Measurements from ENCODE around the gene FBXO40. TPM values are rescaled to one million over a fixed set of nuclear protein-coding genes. Genes with fewer than 3 reads are reported as not detected.
A peak's percentile ranks its signal among the peaks of the same experiment; 100 is the strongest.

The FBXO40 gene
- total RNA-seq, 1 donor from 2014 or later = not detected

DNA sequence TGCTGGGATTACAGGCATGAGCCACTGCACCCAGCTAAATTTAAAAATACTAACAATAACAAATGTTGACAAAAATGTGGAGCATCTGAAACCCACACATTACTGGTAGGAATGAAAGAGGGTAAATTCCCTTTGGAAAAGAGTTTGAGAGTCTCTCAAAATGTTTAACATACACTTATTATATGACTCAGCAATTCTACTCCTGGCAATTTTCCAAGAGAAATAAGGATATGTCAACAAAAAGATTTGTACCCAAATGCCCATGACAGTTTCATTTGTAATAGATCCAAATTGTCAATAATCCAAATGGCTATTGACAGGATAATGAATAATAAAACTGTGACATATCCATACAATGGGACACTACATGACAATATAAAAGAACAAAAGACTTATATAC, 58.5 kb downstream of the FBXO40 start:
- H3K4me1 ChIP-seq = no peaks in the 10 kb centered on the region
- no peak for DNase-seq (ENCODE audit: extremely low spot score in 2 of 2)
- H3K4me3 ChIP-seq = no peak overlapping the region
- H3K27me3 ChIP-seq = no peaks in the 10 kb centered on the region
- no peak overlapping the region for H3K27ac ChIP-seq
- no peaks in the 10 kb centered on the region for H3K9me3 ChIP-seq
- H3K36me3 ChIP-seq = no peaks in the 10 kb centered on the region
- intact Hi-C loops (cut with DNase I) = no loop called here
- no peak for TF ChIP-seq POLR2AphosphoS5 (IDR thresholded peaks at IDR 0.05; ENCODE audit: insufficient read depth in 1 of 2, low read depth in 1 of 2)
- TF ChIP-seq, protein P1, sequence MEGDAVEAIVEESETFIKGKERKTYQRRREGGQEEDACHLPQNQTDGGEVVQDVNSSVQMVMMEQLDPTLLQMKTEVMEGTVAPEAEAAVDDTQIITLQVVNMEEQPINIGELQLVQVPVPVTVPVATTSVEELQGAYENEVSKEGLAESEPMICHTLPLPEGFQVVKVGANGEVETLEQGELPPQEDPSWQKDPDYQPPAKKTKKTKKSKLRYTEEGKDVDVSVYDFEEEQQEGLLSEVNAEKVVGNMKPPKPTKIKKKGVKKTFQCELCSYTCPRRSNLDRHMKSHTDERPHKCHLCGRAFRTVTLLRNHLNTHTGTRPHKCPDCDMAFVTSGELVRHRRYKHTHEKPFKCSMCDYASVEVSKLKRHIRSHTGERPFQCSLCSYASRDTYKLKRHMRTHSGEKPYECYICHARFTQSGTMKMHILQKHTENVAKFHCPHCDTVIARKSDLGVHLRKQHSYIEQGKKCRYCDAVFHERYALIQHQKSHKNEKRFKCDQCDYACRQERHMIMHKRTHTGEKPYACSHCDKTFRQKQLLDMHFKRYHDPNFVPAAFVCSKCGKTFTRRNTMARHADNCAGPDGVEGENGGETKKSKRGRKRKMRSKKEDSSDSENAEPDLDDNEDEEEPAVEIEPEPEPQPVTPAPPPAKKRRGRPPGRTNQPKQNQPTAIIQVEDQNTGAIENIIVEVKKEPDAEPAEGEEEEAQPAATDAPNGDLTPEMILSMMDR (IDR thresholded peaks at IDR 0.05) = no peak
- no peak for TF ChIP-seq POLR2A (IDR thresholded peaks at IDR 0.05)

DNA sequence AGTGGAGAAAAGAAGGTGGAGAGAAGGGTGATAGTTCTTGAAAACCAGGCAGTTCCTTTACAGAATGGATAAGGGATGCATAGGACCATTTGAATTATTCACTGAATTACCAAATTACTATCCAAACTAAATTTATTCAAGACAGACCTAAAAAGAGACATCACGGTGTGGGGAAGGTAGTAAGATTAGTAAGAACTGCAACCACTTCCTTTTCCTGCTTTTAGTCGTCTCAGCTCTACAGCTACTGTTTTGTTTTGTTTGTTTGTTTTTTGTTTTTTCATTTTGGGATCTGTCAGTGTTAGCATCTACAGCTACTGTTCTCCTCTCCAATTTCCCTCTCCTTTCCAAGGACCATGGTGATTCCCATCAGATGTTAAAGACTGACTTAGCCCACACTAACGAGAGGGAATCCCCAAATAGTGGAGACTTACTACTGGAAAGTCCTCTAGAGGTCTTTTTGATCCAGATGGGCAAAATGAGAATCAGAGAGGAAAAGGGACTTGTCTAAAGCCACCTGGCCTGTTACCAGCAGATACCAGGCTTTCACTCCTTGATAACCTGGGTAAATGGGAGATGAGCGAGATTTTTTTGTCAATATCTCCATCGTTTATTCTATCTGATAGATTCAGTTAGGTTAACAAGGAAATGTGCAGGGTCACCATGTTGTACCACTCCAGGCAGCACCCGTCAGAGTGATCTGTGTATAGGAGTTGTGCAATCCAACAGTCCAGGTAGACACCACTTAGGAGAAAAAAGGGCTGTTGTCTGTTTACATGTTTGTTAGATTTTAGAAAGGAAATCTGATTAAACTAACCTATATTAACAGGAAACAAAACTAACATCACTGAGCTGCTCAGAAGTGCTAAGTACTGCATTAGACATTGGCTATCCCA, 61.6 kb downstream of the FBXO40 start:
- H3K4me1 ChIP-seq = no peaks in the 10 kb centered on the region
- intact Hi-C loops (cut with DNase I) = no loop called here
- H3K36me3 ChIP-seq = no peaks in the 10 kb centered on the region
- no peaks in the 10 kb centered on the region for H3K27me3 ChIP-seq
- no peak for DNase-seq (ENCODE audit: extremely low spot score in 2 of 2)
- H3K4me3 ChIP-seq = no peak overlapping the region
- no peak overlapping the region for H3K27ac ChIP-seq
- TF ChIP-seq POLR2AphosphoS5 (IDR thresholded peaks at IDR 0.05; ENCODE audit: insufficient read depth in 1 of 2, low read depth in 1 of 2) (no peak), POLR2A (IDR thresholded peaks at IDR 0.05) (no peak)
- TF ChIP-seq, protein P1 (IDR thresholded peaks at IDR 0.05) = no peak
- H3K9me3 ChIP-seq = no peaks in the 10 kb centered on the region

DNA sequence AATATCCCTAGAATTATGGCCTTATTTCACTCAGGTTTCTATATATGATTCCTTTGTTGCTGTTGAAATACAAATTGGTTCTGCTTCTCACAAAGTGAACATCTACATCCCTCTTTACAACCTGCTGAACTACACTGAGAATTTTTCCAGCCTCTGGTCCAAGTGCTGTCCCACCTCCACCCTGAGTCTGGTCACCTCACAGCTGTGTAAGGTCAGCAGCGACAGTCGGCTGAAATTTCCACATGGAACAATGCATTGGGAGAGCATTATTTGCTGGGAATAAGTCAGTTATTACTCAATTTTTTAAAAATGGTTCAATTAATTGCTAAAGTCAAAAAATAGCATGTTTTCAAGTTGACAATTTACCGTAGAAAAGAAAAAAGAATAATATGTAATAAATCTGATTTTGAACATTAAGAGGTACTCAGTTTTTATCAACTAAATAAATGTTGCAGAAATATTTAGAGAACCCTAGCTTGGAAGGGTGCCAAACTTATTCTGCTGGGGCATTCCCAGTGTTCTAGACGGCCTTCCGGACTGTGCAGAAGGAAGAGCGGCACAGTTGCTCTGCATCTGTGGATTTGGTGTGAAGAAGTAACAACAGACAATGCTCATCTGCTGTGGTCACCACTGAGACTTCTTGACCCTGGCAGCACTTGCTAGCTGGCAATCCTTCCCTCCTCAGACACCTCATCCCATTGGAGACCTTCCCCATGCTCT, 65.7 kb downstream of the FBXO40 start:
- no peak overlapping the region for H3K27ac ChIP-seq
- no peaks in the 10 kb centered on the region for H3K27me3 ChIP-seq
- H3K9me3 ChIP-seq = no peaks in the 10 kb centered on the region
- TF ChIP-seq POLR2AphosphoS5 (IDR thresholded peaks at IDR 0.05; ENCODE audit: insufficient read depth in 1 of 2, low read depth in 1 of 2) (no peak), POLR2A (IDR thresholded peaks at IDR 0.05) (no peak)
- TF ChIP-seq, protein P1 (IDR thresholded peaks at IDR 0.05) = no peak
- no peak overlapping the region for H3K4me3 ChIP-seq
- DNase-seq (ENCODE audit: extremely low spot score in 2 of 2) = no peak
- H3K36me3 ChIP-seq = peaks cover 0 to 8% of the 10 kb centered on the region in 2 donors
- H3K4me1 ChIP-seq = peaks cover 13% of the 10 kb centered on the region
- intact Hi-C loops (cut with DNase I) = no loop called here

DNA sequence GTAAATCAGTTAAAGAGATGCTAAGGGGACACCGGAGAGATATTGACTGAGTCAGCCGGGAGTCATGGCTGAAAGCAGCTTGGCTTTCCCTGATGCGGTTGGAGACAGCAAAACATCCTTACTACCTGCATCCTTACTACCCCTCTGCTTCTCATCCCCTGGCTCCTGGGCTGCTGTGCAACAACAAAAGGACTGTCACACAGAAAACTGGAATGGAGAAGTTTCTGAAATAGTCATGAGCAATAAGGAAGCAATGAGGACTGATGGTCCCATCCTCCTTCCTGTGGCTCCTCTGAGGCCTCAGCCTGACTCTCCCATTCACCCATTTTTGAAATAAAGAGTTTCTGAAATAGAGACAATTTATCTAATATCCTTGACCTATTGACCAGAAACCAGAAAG, 66.4 kb downstream of the FBXO40 start:
- H3K4me1 ChIP-seq = peaks cover 13% of the 10 kb centered on the region
- peaks cover 0 to 15% of the 10 kb centered on the region in 2 donors for H3K36me3 ChIP-seq
- no peak overlapping the region for H3K27ac ChIP-seq
- no peak for DNase-seq (ENCODE audit: extremely low spot score in 2 of 2)
- intact Hi-C loops (cut with DNase I) = no loop called here
- TF ChIP-seq, protein P1 (IDR thresholded peaks at IDR 0.05) = no peak
- TF ChIP-seq POLR2A (IDR thresholded peaks at IDR 0.05) (no peak), POLR2AphosphoS5 (IDR thresholded peaks at IDR 0.05; ENCODE audit: insufficient read depth in 1 of 2, low read depth in 1 of 2) (no peak)
- H3K4me3 ChIP-seq = peak overlapping the region in 1 of 2 donors; percentile 14
- H3K27me3 ChIP-seq = no peaks in the 10 kb centered on the region
- H3K9me3 ChIP-seq = no peaks in the 10 kb centered on the region

Data from vagina (tissue), 2 donors.